HG02870 (cell line): ENCODE results near the gene ASXL2.
A peak's percentile ranks its signal among the peaks of the same experiment; 100 is the strongest.
"Not testable (repeated sequence)": the region's sequence is repeated elsewhere in the genome, so short reads cannot be mapped to it uniquely, and the experiment has no call there.

Source experiments
- ATAC-seq: cut with Tn5 transposase; IDR thresholded peaks from one replicate; pipeline ENCODE4 v1.9.1; 2021; ENCODE audit warnings: mild to moderate bottlenecking, moderate library complexity; ENCODE audit not compliant: unreplicated experiment

Gene ASXL2

GRCh38 chr2:25894135-25894830, 16.0 kb upstream of the ASXL2 start:
- ATAC-seq: no peak

- no peak for ATAC-seq
These were observed 13.4 kb upstream of the ASXL2 start for GRCh38 chr2:25891672-25892071.

- no peak for ATAC-seq
These were observed 9.4 kb upstream of the ASXL2 start for GRCh38 chr2:25887624-25888242.

- no peak for ATAC-seq
These were observed 7.6 kb upstream of the ASXL2 start for GRCh38 chr2:25885933-25886332.

- ATAC-seq: no peak
These were observed 3.5 kb upstream of the ASXL2 start for GRCh38 chr2:25881764-25882163.

- ATAC-seq: no peak
These were observed 945 bp upstream of the ASXL2 start for GRCh38 chr2:25879133-25879730.

GRCh38 chr2:25877431-25878360, 591 bp downstream of the ASXL2 start:
- peak; percentile 47 for ATAC-seq

GRCh38 chr2:25872134-25872533, 6.2 kb downstream of the ASXL2 start:
- no peak for ATAC-seq

GRCh38 chr2:25867396-25868003, 10.8 kb downstream of the ASXL2 start:
- no peak for ATAC-seq

- no peak for ATAC-seq
These were observed 21.9 kb downstream of the ASXL2 start for GRCh38 chr2:25856377-25856776.

GRCh38 chr2:25855065-25855464, 23.2 kb downstream of the ASXL2 start:
- ATAC-seq: no peak

- no peak for ATAC-seq
These were observed 23.7 kb downstream of the ASXL2 start for GRCh38 chr2:25854613-25855012.

- ATAC-seq: no peak
These were observed 25.1 kb downstream of the ASXL2 start for GRCh38 chr2:25853038-25853638.

- ATAC-seq: peak; percentile 88
These were observed 26.4 kb downstream of the ASXL2 start for GRCh38 chr2:25851740-25852503.

- not testable (repeated sequence) for ATAC-seq
These were observed 27.9 kb downstream of the ASXL2 start for GRCh38 chr2:25850400-25850799.

GRCh38 chr2:25849350-25849749, 28.9 kb downstream of the ASXL2 start:
- ATAC-seq: not testable (repeated sequence)

- no peak for ATAC-seq
These were observed 32.3 kb downstream of the ASXL2 start for GRCh38 chr2:25845843-25846505.

- ATAC-seq: no peak
These were observed 34.2 kb downstream of the ASXL2 start for GRCh38 chr2:25844089-25844488.

- no peak for ATAC-seq
These were observed 36.1 kb downstream of the ASXL2 start for GRCh38 chr2:25842155-25842554.
